Heart right ventricle (tissue), 16 donors: ENCODE measurements around the gene SIGLEC9. TPM values are rescaled to one million over a fixed set of nuclear protein-coding genes. Genes with fewer than 3 reads are reported as not detected.
"Not testable (repeated sequence)": the region's sequence is repeated elsewhere in the genome, so short reads cannot be mapped to it uniquely, and the experiment has no call there.

Experiments
- ATAC-seq, 8 donors: fragments of 200-7000 bp; cut with Tn5 transposase; one replicate each; pipeline ENCODE4 v1.9.1; 2020; ENCODE audit warnings: mild to moderate bottlenecking in 8 of 8, moderate library complexity in 8 of 8, moderate number of reproducible peaks in 1 of 8
- DNase-seq, 2 donors: peaks; one replicate each; pipeline ENCODE4 v3.0.0-alpha.2; 2020
- H3K27ac ChIP-seq, 10 donors: fragments of 200-600 bp; sonication (generic) in 2 of 10; one replicate each; pipeline versions ENCODE4 v1.5.0 to v1.8.0; 2020 to 2022; ENCODE audit warnings: mild to moderate bottlenecking in 3 of 10
- H3K27me3 ChIP-seq, 7 donors: fragments of 200-600 bp; one replicate each; pipeline ENCODE4 v1.8.0; 2021 to 2022; ENCODE audit warnings: mild to moderate bottlenecking in 2 of 7
- H3K36me3 ChIP-seq, 9 donors: fragments of 200-600 bp; sonication (generic) in 1 of 9; one replicate each; pipeline versions ENCODE4 v1.5.0 to v1.8.0; 2020 to 2022; ENCODE audit warnings: mild to moderate bottlenecking in 2 of 9
- H3K4me1 ChIP-seq, 9 donors: fragments of 200-600 bp; sonication (generic) in 1 of 9; one replicate each; pipeline versions ENCODE4 v1.5.0 to v1.8.0; 2020 to 2022; ENCODE audit warnings: mild to moderate bottlenecking in 4 of 9
- H3K4me3 ChIP-seq, 10 donors: fragments of 200-600 bp; sonication (generic) in 2 of 10; one replicate each; pipeline versions ENCODE4 v1.5.0 to v1.8.0; 2020 to 2022; ENCODE audit warnings: mild to moderate bottlenecking in 7 of 10, moderate library complexity in 2 of 10
- H3K9me3 ChIP-seq, 11 donors: fragments of 200-600 bp in 10 of 11; sonication (generic) in 2 of 11; one replicate each; pipeline versions ENCODE4 v1.5.0 to v1.8.0; 2013 to 2022; ENCODE audit warnings: mild to moderate bottlenecking in 2 of 11, control low read depth in 1 of 11, moderate library complexity in 1 of 11
- WGBS, 2 donors: extraction: QIAGEN DNeasy Blood & Tissue Kit; methylation state at CpG; one replicate each; pipeline ENCODE4 v1.1.7; 2013; ENCODE audit warnings: inconsistent platforms in 1 of 2; 5-methylcytosine and 5-hydroxymethylcytosine counted together
- intact Hi-C, 10 donors: fragments of 100-400 bp; cut with DNase I; formaldehyde crosslinking; loops; one replicate each; pipeline versions ENCODE4 v1.11.1 to v1.14.2; 2022
- polyA plus RNA-seq, 2 donors: library from polyadenylated mRNA; stranded (reverse); fragments of 200-250 nt; gene quantifications; one replicate each; pipeline ENCODE4 v1.2.3, GENCODE V29; 2013
- total RNA-seq, 10 donors: library from RNA; stranded (reverse); fragmentation: NEBNext Ultra II Directional in 3 of 10; extraction: Animal tissue kit (Norgen Biotek cat#: 25700) in 3 of 10; gene quantifications; one replicate each; pipeline versions ENCODE4 v1.2.1 to v1.2.4, GENCODE V29; 2021 to 2023
- TF ChIP-seq, protein P1 (sequence below), 9 donors: fragments of 200-600 bp; sonication (generic) in 2 of 9; IDR thresholded peaks; one replicate each; pipeline versions ENCODE4 v1.5.0 to v1.8.0; 2021 to 2022; ENCODE audit warnings: antibody characterized with exemption in 9 of 9, mild to moderate bottlenecking in 5 of 9, moderate library complexity in 1 of 9
- donor health status: Arrhythmogenic right ventricular cardiomyopathy.
- donor health status: ischemic (EF 13 %, LVEDD 7.1; RV severe dilation, severe dysfunction).
- donor health status: healthy with polysubstance abuse.
- donor health status: DM: no; HTN: yes; CAD: no.
- donor health status: DM: no; HTN: no; CAD: no.
- donor health status: ischemic (EF 25% LVEDD 6.9; RV normal size, moderate dysfunction).
- donor health status: ischemic (EF 25% LVEDD 5.7; RV mildly dilated, moderate dysfunction).
- donor health status: healthy.
- donor health status: DM: yes; HTN: yes; CAD: no.
- donor health status: Ischemic cardiomyopathy.
- donor health status: ischemic (EF 35%, LVEDD 5.7; RV mildly dilated, moderate dysfunction).
- donor health status: nonischemic (EF 11% LVEDD 7.7; RV severe dilation, severe dysfunction).
- donor health status: DM: yes; HTN: yes; CAD: no.
- donor health status: PGD.
- donor health status: ischemic (EF 29% LVEDD 5.4; RV normal size, mild dysfunction).
- donor health status: nonischemic (EF 23%, LVEDD 6.1; RV moderate dilation, normal function).

SIGLEC9 gene
- total and polyA plus RNA-seq, 12 donors, result 0.41 to 7.0 (median 1.1) TPM; not detected in 1

DNA sequence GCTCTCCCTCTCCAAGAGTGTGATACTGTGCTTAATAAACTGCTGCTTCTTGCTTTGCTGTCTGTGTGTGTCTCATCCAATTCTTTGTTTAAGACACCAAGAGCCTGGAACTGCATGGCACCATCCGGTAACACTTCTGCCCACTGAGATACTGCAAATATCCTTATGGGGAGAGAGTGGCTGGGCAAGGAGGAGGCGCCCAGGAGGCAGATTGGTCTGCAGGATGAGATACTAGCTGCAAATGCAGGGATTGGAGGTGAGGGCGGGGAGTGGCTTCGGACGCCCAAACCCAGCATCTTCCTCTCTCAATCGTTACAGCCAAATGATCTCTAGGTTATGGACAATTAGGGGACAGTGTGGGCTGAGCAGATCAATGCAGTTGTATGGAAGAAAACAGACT, 15.7 kb downstream of the SIGLEC9 start:
- H3K9me3 ChIP-seq, result peaks cover 0 to 3% (median 0%) of the 10 kb centered on the region in 11 donors
- 31 to 46% methylated on average over 6 of the region's 6 CpGs for WGBS, 2 donors
- H3K27me3 ChIP-seq, result peaks cover 0 to 54% (median 11%) of the 10 kb centered on the region in 7 donors
- peaks cover 0 to 89% (median 0%) of the 10 kb centered on the region in 9 donors for H3K4me1 ChIP-seq
- H3K4me3 ChIP-seq, result no peak overlapping the region
- intact Hi-C loops, result no loop called here
- TF ChIP-seq, protein P1, sequence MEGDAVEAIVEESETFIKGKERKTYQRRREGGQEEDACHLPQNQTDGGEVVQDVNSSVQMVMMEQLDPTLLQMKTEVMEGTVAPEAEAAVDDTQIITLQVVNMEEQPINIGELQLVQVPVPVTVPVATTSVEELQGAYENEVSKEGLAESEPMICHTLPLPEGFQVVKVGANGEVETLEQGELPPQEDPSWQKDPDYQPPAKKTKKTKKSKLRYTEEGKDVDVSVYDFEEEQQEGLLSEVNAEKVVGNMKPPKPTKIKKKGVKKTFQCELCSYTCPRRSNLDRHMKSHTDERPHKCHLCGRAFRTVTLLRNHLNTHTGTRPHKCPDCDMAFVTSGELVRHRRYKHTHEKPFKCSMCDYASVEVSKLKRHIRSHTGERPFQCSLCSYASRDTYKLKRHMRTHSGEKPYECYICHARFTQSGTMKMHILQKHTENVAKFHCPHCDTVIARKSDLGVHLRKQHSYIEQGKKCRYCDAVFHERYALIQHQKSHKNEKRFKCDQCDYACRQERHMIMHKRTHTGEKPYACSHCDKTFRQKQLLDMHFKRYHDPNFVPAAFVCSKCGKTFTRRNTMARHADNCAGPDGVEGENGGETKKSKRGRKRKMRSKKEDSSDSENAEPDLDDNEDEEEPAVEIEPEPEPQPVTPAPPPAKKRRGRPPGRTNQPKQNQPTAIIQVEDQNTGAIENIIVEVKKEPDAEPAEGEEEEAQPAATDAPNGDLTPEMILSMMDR (IDR thresholded peaks at IDR 0.05), result no peak
- ATAC-seq (no peak), DNase-seq (no peak)
- no peaks in the 10 kb centered on the region for H3K36me3 ChIP-seq
- H3K27ac ChIP-seq, result peak overlapping the region in 1 of 10 donors; percentile 93

DNA sequence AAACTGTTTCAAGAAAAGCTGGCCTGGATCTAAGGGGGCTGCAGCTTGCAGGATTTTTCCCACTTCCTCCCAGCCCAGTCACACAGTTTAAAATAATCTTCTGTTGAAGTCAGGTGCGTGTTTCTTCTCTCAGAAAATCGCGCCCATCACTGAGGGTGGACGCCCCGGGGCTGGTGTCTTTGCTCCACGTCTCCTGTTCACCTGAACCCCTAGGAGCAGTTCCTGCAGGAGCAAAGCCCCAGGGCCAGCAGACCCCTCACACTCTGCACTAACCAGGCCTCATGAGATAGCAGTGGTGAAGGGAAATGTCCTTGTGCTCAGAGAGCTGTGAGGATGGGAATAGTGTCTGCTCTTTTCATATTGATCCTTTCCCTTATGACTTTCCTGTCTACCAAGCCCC, 16.5 kb downstream of the SIGLEC9 start:
- Histone ChIP-seq H3K36me3 (no peaks in the 10 kb centered on the region), H3K27me3 (peaks cover 0 to 54% (median 11%) of the 10 kb centered on the region in 7 donors), H3K9me3 (no peaks in the 10 kb centered on the region), H3K4me3 (no peak overlapping the region), H3K27ac (peak overlapping the region in 1 of 10 donors; percentile 93), H3K4me1 (peaks cover 0 to 81% (median 0%) of the 10 kb centered on the region in 9 donors)
- ATAC-seq (no peak), DNase-seq (no peak)
- intact Hi-C loops, result no loop called here
- 72 to 81% methylated on average over 6 of the region's 6 CpGs for WGBS, 2 donors
- TF ChIP-seq, protein P1 (IDR thresholded peaks at IDR 0.05), result no peak

DNA sequence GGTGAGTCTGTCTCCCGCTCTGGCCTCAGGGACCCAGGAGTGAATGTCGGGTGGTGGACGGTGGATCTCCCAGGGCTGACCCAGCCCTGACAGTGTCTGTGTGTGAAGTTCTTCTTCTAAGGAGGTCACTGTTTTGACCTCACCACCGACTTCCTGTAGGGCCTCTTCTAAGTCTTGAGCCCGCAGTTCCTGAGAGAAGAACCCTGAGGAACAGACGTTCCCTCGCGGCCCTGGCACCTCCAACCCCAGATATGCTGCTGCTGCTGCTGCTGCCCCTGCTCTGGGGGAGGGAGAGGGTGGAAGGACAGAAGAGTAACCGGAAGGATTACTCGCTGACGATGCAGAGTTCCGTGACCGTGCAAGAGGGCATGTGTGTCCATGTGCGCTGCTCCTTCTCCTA, 17.4 kb downstream of the SIGLEC9 start, which contains the start of gene SIGLEC7:
TSS of gene SIGLEC7 (plus strand) at position 183 of the 400 bp plus-strand sequence. CDS start at position 252, 69 bp downstream.
- Histone ChIP-seq H3K4me1 (peaks cover 0 to 72% (median 0%) of the 10 kb centered on the region in 9 donors), H3K36me3 (no peaks in the 10 kb centered on the region), H3K27me3 (peaks cover 0 to 51% (median 11%) of the 10 kb centered on the region in 7 donors), H3K4me3 (peak within 1 kb of the TSS in 1 of 10 donors; percentile 24), H3K9me3 (no peaks in the 10 kb centered on the region), H3K27ac (peak within 1 kb of the TSS in 3 of 10 donors; percentile 14 to 93 (median 48))
- DNase-seq (peak; percentile 29 to 52), ATAC-seq (peak; percentile 26 to 58 (median 52))
- intact Hi-C loops, result no loop called here
- 61 to 62% methylated on average over 14 of the region's 14 CpGs for WGBS, 2 donors
- TF ChIP-seq, protein P1 (IDR thresholded peaks at IDR 0.05), result no peak

DNA sequence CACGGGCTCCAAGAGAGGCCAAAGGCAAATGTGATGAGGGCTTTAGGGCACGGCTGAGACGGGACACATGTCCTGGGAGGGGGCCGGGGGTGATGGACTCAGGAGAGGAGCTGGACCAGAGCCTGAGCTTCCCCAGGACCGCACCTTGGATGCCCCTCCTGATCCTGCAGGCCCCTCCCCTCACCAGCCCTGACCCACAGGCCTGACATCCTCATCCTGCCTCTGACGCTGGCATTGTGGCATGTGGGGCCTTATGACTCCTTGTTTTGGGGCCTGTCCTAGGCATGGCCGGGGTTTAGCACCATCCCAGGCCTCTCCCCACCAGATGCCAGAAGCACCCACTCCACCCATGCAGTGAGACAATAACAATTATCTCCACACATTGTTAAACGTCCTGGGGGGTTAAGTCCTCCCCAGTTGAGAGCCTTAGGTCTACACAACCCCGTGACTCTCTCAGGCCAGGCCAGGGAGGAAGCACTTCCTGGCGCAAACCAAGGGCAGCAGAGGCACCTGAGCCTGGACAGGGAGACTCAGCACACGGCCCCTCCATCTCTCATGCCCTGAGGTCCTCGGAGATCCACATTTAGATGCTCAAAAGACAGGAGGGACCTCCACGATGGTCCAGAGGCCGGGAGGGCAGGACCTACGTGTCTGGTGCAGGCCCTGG, 18.2 kb downstream of the SIGLEC9 start:
- WGBS, 2 donors, result 74 to 76% methylated on average over 13 to 14 of the region's 15 CpGs
- Histone ChIP-seq H3K27ac (peak overlapping the region in 2 of 10 donors; percentile 14 to 93), H3K27me3 (peaks cover 0 to 42% (median 11%) of the 10 kb centered on the region in 7 donors), H3K4me3 (peak overlapping the region in 1 of 10 donors; percentile 24), H3K4me1 (peaks cover 0 to 70% (median 0%) of the 10 kb centered on the region in 9 donors)
- H3K36me3 ChIP-seq, DNase-seq, intact Hi-C loops, H3K9me3 ChIP-seq: not testable (repeated sequence)
- peak in 1 of 8 donors; percentile 18 for ATAC-seq

- H3K4me1 ChIP-seq, result peaks cover 0 to 70% (median 0%) of the 10 kb centered on the region in 9 donors
- no peaks in the 10 kb centered on the region for H3K9me3 ChIP-seq
- intact Hi-C loops, result no loop called here
- DNase-seq (no peak), ATAC-seq (no peak)
- peak overlapping the region in 1 of 10 donors; percentile 19 for H3K4me3 ChIP-seq
- WGBS, 2 donors, result 81 to 83% methylated on average over 5 of the region's 5 CpGs
- H3K36me3 ChIP-seq, result no peaks in the 10 kb centered on the region
- peaks cover 0 to 37% (median 8%) of the 10 kb centered on the region in 7 donors for H3K27me3 ChIP-seq
- TF ChIP-seq, protein P1 (IDR thresholded peaks at IDR 0.05), result no peak
- H3K27ac ChIP-seq, result peak overlapping the region in 1 of 10 donors; percentile 93
Observed at GRCh38 chr19:51143486-51143885, 18.8 kb downstream of the SIGLEC9 start.
